GM23338 (cell line): ENCODE results near the gene CDC45. TPM values are rescaled to one million over a fixed set of nuclear protein-coding genes. Genes with fewer than 3 reads are reported as not detected.

Source experiments
- ATAC-seq: fragments of 200-7000 bp; cut with Tn5 transposase; 3 replicates; pipeline ENCODE4 v1.9.1; 2020
- DNase-seq: peaks from one replicate; pipeline ENCODE4 v3.0.0-alpha.2; 2015; ENCODE audit warnings: low spot score
- H2AFZ ChIP-seq: fragments of 200-600 bp; sonication (generic); 2 replicates; pipeline ENCODE4 v1.8.0; 2016; ENCODE audit warnings: antibody characterized with exemption, mild to moderate bottlenecking, moderate library complexity
- H3F3A ChIP-seq: fragments of 200-600 bp; sonication (generic); replicated peaks from 2 replicates; pipeline ENCODE4 v1.8.0; 2017; ENCODE audit warnings: antibody characterized with exemption, mixed run types, low read depth
- H3K27ac ChIP-seq: fragments of 200-600 bp; sonication (generic); 2 replicates; pipeline ENCODE4 v1.6.1; 2016; ENCODE audit warnings: low read depth
- H3K27me3 ChIP-seq: fragments of 200-600 bp; sonication (generic); 2 replicates; pipeline ENCODE4 v1.8.0; 2016; ENCODE audit warnings: mild to moderate bottlenecking, mixed run types, moderate library complexity; ENCODE audit not compliant: insufficient read depth
- H3K36me3 ChIP-seq: fragments of 200-600 bp; sonication (generic); 2 replicates; pipeline ENCODE4 v1.8.0; 2016; ENCODE audit warnings: mild to moderate bottlenecking; ENCODE audit not compliant: insufficient read depth
- H3K4me1 ChIP-seq: fragments of 200-600 bp; sonication (generic); 2 replicates; pipeline ENCODE4 v1.8.0; 2016; ENCODE audit warnings: mild to moderate bottlenecking, moderate library complexity; ENCODE audit not compliant: insufficient read depth
- H3K4me2 ChIP-seq: fragments of 200-600 bp; sonication (generic); 2 replicates; pipeline ENCODE4 v1.7.1; 2017; ENCODE audit warnings: mixed run types
- H3K4me3 ChIP-seq: fragments of 200-600 bp; sonication (generic); 2 replicates; pipeline ENCODE4 v1.6.1; 2016; ENCODE audit warnings: mixed run types
- H3K79me2 ChIP-seq: fragments of 200-600 bp; sonication (generic); replicated peaks from 2 replicates; pipeline ENCODE4 v1.8.0; 2017; ENCODE audit warnings: mild to moderate bottlenecking; ENCODE audit not compliant: insufficient read depth
- H3K9me2 ChIP-seq: fragments of 200-600 bp; sonication (generic); 2 replicates; pipeline ENCODE4 v1.8.0; 2017; ENCODE audit not compliant: insufficient read depth
- H4K20me1 ChIP-seq: fragments of 200-600 bp; sonication (generic); replicated peaks from 2 replicates; pipeline ENCODE4 v1.8.0; 2017; ENCODE audit warnings: mild to moderate bottlenecking; ENCODE audit not compliant: insufficient read depth
- H3K27ac Mint-ChIP-seq: 2 replicates; pipeline ENCODE4 v1.8.0; 2020; ENCODE audit warnings: inconsistent platforms, mild to moderate bottlenecking, moderate library complexity, mixed read lengths
- H3K27me3 Mint-ChIP-seq: 3 replicates; pipeline ENCODE4 v1.8.0; 2022; ENCODE audit warnings: low read depth, mild to moderate bottlenecking, moderate library complexity, mixed read lengths, inconsistent platforms; ENCODE audit not compliant: insufficient read depth, poor library complexity
- H3K36me3 Mint-ChIP-seq: 3 replicates; pipeline ENCODE4 v1.8.0; 2021; ENCODE audit warnings: low read depth, mild to moderate bottlenecking, inconsistent platforms, moderate library complexity, mixed read lengths
- H3K4me1 Mint-ChIP-seq: 3 replicates; pipeline ENCODE4 v1.8.0; 2020; ENCODE audit warnings: mild to moderate bottlenecking, inconsistent platforms, mixed read lengths
- H3K4me3 Mint-ChIP-seq: 3 replicates; pipeline ENCODE4 v1.8.0; 2021; ENCODE audit warnings: moderate library complexity, mild to moderate bottlenecking, inconsistent platforms, mixed read lengths
- H3K9me3 Mint-ChIP-seq: 3 replicates; pipeline ENCODE4 v1.8.0; 2020; ENCODE audit warnings: moderate library complexity, mild to moderate bottlenecking, inconsistent platforms, mixed read lengths
- CREB1 ChIP-seq: fragments of 250-450 bp; sonication (Bioruptor Pico); IDR thresholded peaks from 2 replicates; pipeline ENCODE4 v1.5.0; 2020; ENCODE audit warnings: low read depth, mild to moderate bottlenecking, moderate library complexity
- EZH2 ChIP-seq: fragments of 200-600 bp; sonication (generic); IDR thresholded peaks from one replicate; pipeline ENCODE4 v1.8.0; 2017; ENCODE audit warnings: antibody characterized with exemption, mild to moderate bottlenecking, low read depth; ENCODE audit not compliant: unreplicated experiment
- STAT1 ChIP-seq: IDR thresholded peaks from one replicate; pipeline ENCODE4 v1.6.1; 2016; ENCODE audit warnings: antibody characterized with exemption; ENCODE audit not compliant: unreplicated experiment
- ZNF331 ChIP-seq: fragments of 250-450 bp; sonication (Bioruptor Pico); IDR thresholded peaks from 2 replicates; pipeline ENCODE4 v1.5.0; 2020; ENCODE audit warnings: low read depth, mild to moderate bottlenecking, moderate library complexity
- ZNF462 ChIP-seq: fragments of 250-450 bp; sonication (Bioruptor Pico); IDR thresholded peaks from 2 replicates; pipeline ENCODE4 v1.5.0; 2020; ENCODE audit warnings: mild to moderate bottlenecking, moderate library complexity
- polyA plus RNA-seq: library from polyadenylated mRNA; unstranded; fragments of >200 nt; fragmentation: Nextera tagmentation; extraction: Ambion mirVana; gene quantifications from 2 replicates; pipeline ENCODE4 v1.2.1, GENCODE V29; 2016
- total RNA-seq: library from RNA; depleted of rRNA; stranded (reverse); fragments of >200 nt; shearing (Covaris generic); gene quantifications from 2 replicates; pipeline ENCODE4 v1.2.3, GENCODE V29; 2014
- TF ChIP-seq, protein P1 (sequence below): IDR thresholded peaks from one replicate; pipeline ENCODE4 v1.6.1; 2018; ENCODE audit warnings: antibody characterized with exemption; ENCODE audit not compliant: unreplicated experiment

The CDC45 gene
- total and polyA plus RNA-seq, 2 experiments from 2014 or later = 29.0 to 30.3 TPM

DNA sequence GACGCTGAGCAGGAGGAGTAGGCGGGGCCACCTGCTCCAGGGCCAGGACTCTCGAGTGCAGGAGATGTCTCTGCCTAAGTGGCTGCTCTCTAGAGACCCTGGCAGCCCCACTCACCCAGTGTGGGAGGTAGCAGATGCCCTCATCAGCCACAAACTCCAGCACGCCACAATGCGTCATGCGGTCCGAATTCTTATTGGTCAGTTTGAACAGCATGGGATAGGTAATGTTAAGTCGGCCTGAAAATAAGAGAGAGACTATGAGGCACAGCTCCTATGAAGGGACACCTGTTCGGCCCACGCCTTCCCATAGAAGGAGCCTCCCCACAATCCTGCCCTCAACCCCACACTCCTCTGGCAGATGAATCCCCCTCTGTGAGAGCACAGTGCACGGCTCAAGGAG, 8.1 kb upstream of the CDC45 start (continued):
- TF ChIP-seq ZNF462 (CRISPR knock-in tag) = no peak

GRCh38 chr22:19472233-19472632, 7.5 kb upstream of the CDC45 start:
- H3K36me3 Mint-ChIP-seq = peaks cover 67% of the 10 kb centered on the region
- H4K20me1 ChIP-seq = peaks cover 23% of the 10 kb centered on the region
- TF ChIP-seq ZNF462 (CRISPR knock-in tag) (no peak), ZNF331 (no peak), EZH2 (no peak), STAT1 (no peak), CREB1 (CRISPR knock-in tag) (no peak)
- TF ChIP-seq, protein P1, sequence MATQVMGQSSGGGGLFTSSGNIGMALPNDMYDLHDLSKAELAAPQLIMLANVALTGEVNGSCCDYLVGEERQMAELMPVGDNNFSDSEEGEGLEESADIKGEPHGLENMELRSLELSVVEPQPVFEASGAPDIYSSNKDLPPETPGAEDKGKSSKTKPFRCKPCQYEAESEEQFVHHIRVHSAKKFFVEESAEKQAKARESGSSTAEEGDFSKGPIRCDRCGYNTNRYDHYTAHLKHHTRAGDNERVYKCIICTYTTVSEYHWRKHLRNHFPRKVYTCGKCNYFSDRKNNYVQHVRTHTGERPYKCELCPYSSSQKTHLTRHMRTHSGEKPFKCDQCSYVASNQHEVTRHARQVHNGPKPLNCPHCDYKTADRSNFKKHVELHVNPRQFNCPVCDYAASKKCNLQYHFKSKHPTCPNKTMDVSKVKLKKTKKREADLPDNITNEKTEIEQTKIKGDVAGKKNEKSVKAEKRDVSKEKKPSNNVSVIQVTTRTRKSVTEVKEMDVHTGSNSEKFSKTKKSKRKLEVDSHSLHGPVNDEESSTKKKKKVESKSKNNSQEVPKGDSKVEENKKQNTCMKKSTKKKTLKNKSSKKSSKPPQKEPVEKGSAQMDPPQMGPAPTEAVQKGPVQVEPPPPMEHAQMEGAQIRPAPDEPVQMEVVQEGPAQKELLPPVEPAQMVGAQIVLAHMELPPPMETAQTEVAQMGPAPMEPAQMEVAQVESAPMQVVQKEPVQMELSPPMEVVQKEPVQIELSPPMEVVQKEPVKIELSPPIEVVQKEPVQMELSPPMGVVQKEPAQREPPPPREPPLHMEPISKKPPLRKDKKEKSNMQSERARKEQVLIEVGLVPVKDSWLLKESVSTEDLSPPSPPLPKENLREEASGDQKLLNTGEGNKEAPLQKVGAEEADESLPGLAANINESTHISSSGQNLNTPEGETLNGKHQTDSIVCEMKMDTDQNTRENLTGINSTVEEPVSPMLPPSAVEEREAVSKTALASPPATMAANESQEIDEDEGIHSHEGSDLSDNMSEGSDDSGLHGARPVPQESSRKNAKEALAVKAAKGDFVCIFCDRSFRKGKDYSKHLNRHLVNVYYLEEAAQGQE = no peak

More at GRCh38 chr22:19472233-19472632, 7.5 kb upstream of the CDC45 start:
- Histone ChIP-seq H3K79me2 (peaks cover 35% of the 10 kb centered on the region), H3K27ac (no peak overlapping the region), H3K36me3 (peaks cover 33% of the 10 kb centered on the region; the same call in 1 of the 2 replicates), H3F3A (no peaks in the 10 kb centered on the region), H3K9me2 (no peaks in the 10 kb centered on the region), H3K4me2 (no peak overlapping the region), H2AFZ (no peak overlapping the region), H3K4me3 (no peak overlapping the region), H3K27me3 (no peaks in the 10 kb centered on the region), H3K4me1 (no peaks in the 10 kb centered on the region)
- H3K27ac Mint-ChIP-seq = no peak overlapping the region
- peaks cover 2% of the 10 kb centered on the region; the same call in 2 of the 3 replicates for H3K4me1 Mint-ChIP-seq
- no peaks in the 10 kb centered on the region for H3K27me3 Mint-ChIP-seq
- H3K4me3 Mint-ChIP-seq = no peak overlapping the region
- no peaks in the 10 kb centered on the region for H3K9me3 Mint-ChIP-seq
- DNase-seq = no peak
- no peak for ATAC-seq
